Astrocyte of the spinal cord (primary cell): Measurements from ENCODE around the gene SHANK2.

Experiments
- DNase-seq: peaks from one replicate; pipeline ENCODE4 v3.0.0; 2011; ENCODE audit warnings: low read depth, low spot score
- H3K4me3 ChIP-seq: 2 replicates; pipeline ENCODE4 v1.5.1; 2011; ENCODE audit warnings: low read depth, mild to moderate bottlenecking, low read length, moderate library complexity
- in situ Hi-C: cut with HindIII; loops from 2 replicates; pipeline ENCODE4 v1.10.0; 2017; ENCODE audit warnings: low sequenced_read_pairs
- TF ChIP-seq, protein P1 (sequence below): IDR thresholded peaks from 2 replicates; pipeline ENCODE4 v1.5.1; 2012; ENCODE audit warnings: low read depth, mild to moderate bottlenecking, low read length, inconsistent platforms

Gene SHANK2

GRCh38 chr11:71202598-71202944, 49.8 kb downstream of the SHANK2 start:
- DNase-seq = no peak
- no peak overlapping the region for H3K4me3 ChIP-seq
- in situ Hi-C loops = no loop called here
- TF ChIP-seq, protein P1, sequence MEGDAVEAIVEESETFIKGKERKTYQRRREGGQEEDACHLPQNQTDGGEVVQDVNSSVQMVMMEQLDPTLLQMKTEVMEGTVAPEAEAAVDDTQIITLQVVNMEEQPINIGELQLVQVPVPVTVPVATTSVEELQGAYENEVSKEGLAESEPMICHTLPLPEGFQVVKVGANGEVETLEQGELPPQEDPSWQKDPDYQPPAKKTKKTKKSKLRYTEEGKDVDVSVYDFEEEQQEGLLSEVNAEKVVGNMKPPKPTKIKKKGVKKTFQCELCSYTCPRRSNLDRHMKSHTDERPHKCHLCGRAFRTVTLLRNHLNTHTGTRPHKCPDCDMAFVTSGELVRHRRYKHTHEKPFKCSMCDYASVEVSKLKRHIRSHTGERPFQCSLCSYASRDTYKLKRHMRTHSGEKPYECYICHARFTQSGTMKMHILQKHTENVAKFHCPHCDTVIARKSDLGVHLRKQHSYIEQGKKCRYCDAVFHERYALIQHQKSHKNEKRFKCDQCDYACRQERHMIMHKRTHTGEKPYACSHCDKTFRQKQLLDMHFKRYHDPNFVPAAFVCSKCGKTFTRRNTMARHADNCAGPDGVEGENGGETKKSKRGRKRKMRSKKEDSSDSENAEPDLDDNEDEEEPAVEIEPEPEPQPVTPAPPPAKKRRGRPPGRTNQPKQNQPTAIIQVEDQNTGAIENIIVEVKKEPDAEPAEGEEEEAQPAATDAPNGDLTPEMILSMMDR = no peak
